Measurements from ENCODE around the gene GPR39. TPM values are rescaled to one million over a fixed set of nuclear protein-coding genes. Genes with fewer than 3 reads are reported as not detected.

Gene GPR39
- polyA plus RNA-seq, 2 of the 4 experiments (the other 2 are of a cell fraction), result 11.3 to 11.8 TPM

DNA sequence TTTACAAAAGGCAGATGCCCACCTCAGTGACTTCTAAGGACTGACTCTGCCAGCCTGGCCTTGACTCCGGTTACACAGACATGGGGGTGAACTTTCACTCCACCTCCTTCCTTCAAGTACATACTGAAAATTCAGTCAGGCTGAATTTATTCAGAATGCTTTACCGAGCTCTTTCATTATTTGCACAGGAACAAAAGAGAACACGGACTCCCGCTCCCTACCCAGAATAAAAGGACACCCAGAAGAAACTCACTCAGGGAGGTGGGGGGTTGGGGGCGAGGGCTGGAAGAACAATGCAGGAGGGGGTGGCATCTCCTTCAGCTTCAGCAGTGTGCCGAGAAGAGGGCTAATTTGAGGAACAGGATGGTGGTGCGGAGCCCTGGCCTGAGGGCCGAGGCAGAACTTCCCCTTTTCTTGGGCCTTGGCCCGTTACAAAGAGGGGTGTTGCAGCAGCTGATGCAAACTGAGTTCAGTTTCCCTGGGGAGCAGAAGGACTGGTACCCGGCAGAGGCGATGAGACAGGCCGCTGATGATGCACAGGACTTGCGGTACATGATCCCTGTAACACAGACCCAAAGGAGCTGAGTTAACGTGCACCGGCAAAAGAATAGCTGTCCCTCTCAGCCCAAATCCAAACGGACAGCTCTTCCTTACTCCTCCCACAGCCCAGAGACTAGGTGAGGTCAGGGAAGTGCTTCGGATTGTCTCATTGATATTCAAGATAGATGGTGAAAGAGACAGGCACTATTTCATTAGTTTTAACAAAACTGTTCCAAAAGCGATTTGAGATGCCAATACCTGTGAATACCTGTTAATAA lies 229.3 kb downstream of the GPR39 start:
- no peaks in the 10 kb centered on the region for H3K4me1 ChIP-seq
- H3K9me3 ChIP-seq, result no peaks in the 10 kb centered on the region
- CTCF ChIA-PET, result interaction anchor here (1.0 to 1.3 kb wide), 5 partner anchors 10 to 22 kb away, joined by 3 to 4 read pairs (median 3); no protein-coding TSS in a partner anchor
- no peak for TF ChIP-seq HEYL (CRISPR knock-in tag; IDR thresholded peaks at IDR 0.05)
- TF ChIP-seq CBX8 (IDR thresholded peaks at IDR 0.05), result no peak
- TF ChIP-seq MAFK (IDR thresholded peaks at IDR 0.05; ENCODE audit: partially characterized antibody), result no peak
- TF ChIP-seq HOXA7 (CRISPR knock-in tag; IDR thresholded peaks at IDR 0.05), result no peak
- TF ChIP-seq RNF2 (IDR thresholded peaks at IDR 0.05; ENCODE audit: borderline replicate concordance, low read depth), result no peak
- TF ChIP-seq, protein P1, sequence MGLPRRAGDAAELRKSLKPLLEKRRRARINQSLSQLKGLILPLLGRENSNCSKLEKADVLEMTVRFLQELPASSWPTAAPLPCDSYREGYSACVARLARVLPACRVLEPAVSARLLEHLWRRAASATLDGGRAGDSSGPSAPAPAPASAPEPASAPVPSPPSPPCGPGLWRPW (IDR thresholded peaks at IDR 0.05), result no peak
- no peak for TF ChIP-seq TFCP2L1 (CRISPR knock-in tag; IDR thresholded peaks at IDR 0.05)
- no peak for TF ChIP-seq ZSCAN20 (CRISPR knock-in tag; IDR thresholded peaks at IDR 0.05)
- TF ChIP-seq, protein P2, sequence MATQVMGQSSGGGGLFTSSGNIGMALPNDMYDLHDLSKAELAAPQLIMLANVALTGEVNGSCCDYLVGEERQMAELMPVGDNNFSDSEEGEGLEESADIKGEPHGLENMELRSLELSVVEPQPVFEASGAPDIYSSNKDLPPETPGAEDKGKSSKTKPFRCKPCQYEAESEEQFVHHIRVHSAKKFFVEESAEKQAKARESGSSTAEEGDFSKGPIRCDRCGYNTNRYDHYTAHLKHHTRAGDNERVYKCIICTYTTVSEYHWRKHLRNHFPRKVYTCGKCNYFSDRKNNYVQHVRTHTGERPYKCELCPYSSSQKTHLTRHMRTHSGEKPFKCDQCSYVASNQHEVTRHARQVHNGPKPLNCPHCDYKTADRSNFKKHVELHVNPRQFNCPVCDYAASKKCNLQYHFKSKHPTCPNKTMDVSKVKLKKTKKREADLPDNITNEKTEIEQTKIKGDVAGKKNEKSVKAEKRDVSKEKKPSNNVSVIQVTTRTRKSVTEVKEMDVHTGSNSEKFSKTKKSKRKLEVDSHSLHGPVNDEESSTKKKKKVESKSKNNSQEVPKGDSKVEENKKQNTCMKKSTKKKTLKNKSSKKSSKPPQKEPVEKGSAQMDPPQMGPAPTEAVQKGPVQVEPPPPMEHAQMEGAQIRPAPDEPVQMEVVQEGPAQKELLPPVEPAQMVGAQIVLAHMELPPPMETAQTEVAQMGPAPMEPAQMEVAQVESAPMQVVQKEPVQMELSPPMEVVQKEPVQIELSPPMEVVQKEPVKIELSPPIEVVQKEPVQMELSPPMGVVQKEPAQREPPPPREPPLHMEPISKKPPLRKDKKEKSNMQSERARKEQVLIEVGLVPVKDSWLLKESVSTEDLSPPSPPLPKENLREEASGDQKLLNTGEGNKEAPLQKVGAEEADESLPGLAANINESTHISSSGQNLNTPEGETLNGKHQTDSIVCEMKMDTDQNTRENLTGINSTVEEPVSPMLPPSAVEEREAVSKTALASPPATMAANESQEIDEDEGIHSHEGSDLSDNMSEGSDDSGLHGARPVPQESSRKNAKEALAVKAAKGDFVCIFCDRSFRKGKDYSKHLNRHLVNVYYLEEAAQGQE (IDR thresholded peaks at IDR 0.05), result no peak
- TF ChIP-seq JUN (IDR thresholded peaks at IDR 0.05), result no peak
- no peak for TF ChIP-seq ZFP36 (IDR thresholded peaks at IDR 0.05; ENCODE audit: borderline replicate concordance, partially characterized antibody)
- no peak for TF ChIP-seq RCOR1 (IDR thresholded peaks at IDR 0.05; ENCODE audit: low read depth, low read length)
- no peak for TF ChIP-seq KDM5A (IDR thresholded peaks at IDR 0.05)
- POLR2A ChIA-PET, result no interaction called here
- no peak overlapping the region for H3K4me3 ChIP-seq
- ATAC-seq, result no peak
- FAIRE-seq, result no peak
- 94% methylated on average over 18 of the region's 18 CpGs for WGBS (ENCODE audit: missing lambda C conversion rate)
- no peak overlapping the region for H3K4me2 ChIP-seq
- no peak overlapping the region for H3K27ac ChIP-seq
- DNase-seq (ENCODE audit: low read depth in 1 of 2, low spot score in 1 of 2), result no peak

DNA sequence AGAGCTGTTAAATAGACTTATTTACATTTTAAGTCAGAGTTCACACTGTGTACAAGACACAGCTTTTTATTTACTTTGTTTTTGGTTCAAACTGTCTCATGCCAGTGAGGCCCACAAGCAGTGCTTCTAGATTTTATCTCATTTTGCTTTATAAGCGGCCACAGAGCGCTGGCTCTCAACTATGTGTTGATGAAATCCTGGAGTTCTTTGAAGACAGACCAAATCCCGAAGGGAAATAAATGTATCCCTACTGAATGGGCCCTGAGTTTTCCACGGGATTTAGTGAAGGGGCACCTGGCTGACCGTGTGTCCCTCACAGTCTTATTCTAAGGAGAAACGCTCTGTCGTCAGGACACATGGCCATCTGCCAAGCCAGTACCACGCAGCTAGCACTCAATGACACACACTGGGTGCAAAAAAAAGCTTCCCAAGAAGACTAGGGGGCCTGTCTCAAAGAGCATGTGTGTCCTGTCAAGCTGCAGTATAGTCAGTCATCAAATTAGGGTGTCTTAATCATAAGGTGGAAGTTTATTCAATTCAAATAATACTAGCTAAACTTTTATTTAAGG lies 230.0 kb downstream of the GPR39 start:
- Histone ChIP-seq H3K4me3 (no peak overlapping the region), H3K4me1 (no peaks in the 10 kb centered on the region), H3K9me3 (no peaks in the 10 kb centered on the region), H3K27ac (no peak overlapping the region), H3K4me2 (no peak overlapping the region)
- CTCF ChIA-PET, result interaction anchor here (1.0 to 1.3 kb wide), 6 partner anchors 9 to 21 kb away, joined by 3 to 4 read pairs (median 3); no protein-coding TSS in a partner anchor
- POLR2A ChIA-PET, result no interaction called here
- TF ChIP-seq, protein P3, sequence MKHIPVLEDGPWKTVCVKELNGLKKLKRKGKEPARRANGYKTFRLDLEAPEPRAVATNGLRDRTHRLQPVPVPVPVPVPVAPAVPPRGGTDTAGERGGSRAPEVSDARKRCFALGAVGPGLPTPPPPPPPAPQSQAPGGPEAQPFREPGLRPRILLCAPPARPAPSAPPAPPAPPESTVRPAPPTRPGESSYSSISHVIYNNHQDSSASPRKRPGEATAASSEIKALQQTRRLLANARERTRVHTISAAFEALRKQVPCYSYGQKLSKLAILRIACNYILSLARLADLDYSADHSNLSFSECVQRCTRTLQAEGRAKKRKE (CRISPR knock-in tag; IDR thresholded peaks at IDR 0.05; ENCODE audit: low read depth), result no peak
- TF ChIP-seq EHMT2 (IDR thresholded peaks at IDR 0.05; ENCODE audit: low read depth), result no peak
- TF ChIP-seq POLR2A (IDR thresholded peaks at IDR 0.05; ENCODE audit: low read length), result no peak
- no peak for TF ChIP-seq FOSL2 (IDR thresholded peaks at IDR 0.05)
- no peak for TF ChIP-seq FOSL2 (CRISPR knock-in tag; IDR thresholded peaks at IDR 0.05)
- FAIRE-seq, result no peak
- no peak for ATAC-seq
- WGBS (ENCODE audit: missing lambda C conversion rate), result 80% methylated on average over 8 of the region's 8 CpGs
- DNase-seq (ENCODE audit: low read depth in 1 of 2, low spot score in 1 of 2), result no peak

Measured in A549 (cell line).